SK-N-SH treated with all-trans-retinoic acid at 6 μM for 48 hours (cell line): ENCODE measurements around the gene UST.

ENCODE experiments used
- ARNTL ChIP-seq: fragments of 450-650 bp; formaldehyde crosslinking; IDR thresholded peaks from 2 replicates; pipeline ENCODE4 v1.5.0; 2020; ENCODE audit warnings: low read depth, mild to moderate bottlenecking, moderate library complexity, borderline replicate concordance
- BACH2 ChIP-seq: fragments of 250-450 bp; sonication (Bioruptor Pico); IDR thresholded peaks from 2 replicates; pipeline ENCODE4 v1.9.0; 2021; ENCODE audit warnings: mild to moderate bottlenecking, borderline replicate concordance
- CSDC2 ChIP-seq: fragments of 250-450 bp; sonication (Bioruptor Pico); IDR thresholded peaks from 2 replicates; pipeline ENCODE4 v1.5.0; 2020; ENCODE audit warnings: mild to moderate bottlenecking, moderate library complexity
- ESRRG ChIP-seq: fragments of 250-450 bp; sonication (Bioruptor Pico); IDR thresholded peaks from 2 replicates; pipeline ENCODE4 v1.6.1; 2021; ENCODE audit warnings: mild to moderate bottlenecking
- ISL1 ChIP-seq: fragments of 250-450 bp; sonication (Bioruptor Pico); IDR thresholded peaks from 2 replicates; pipeline ENCODE4 v2.1.2; 2022; ENCODE audit warnings: mild to moderate bottlenecking, moderate library complexity
- OSR1 ChIP-seq: fragments of 250-450 bp; sonication (Bioruptor Pico); IDR thresholded peaks from 2 replicates; pipeline ENCODE4 v1.8.0; 2022; ENCODE audit warnings: moderate library complexity, mild to moderate bottlenecking, inconsistent platforms
- SNAI2 ChIP-seq: fragments of 250-450 bp; sonication (Bioruptor Pico); IDR thresholded peaks from 2 replicates; pipeline ENCODE4 v1.5.0; 2020; ENCODE audit warnings: mild to moderate bottlenecking, moderate library complexity
- ZFP30 ChIP-seq: fragments of 450-650 bp; formaldehyde crosslinking; IDR thresholded peaks from 2 replicates; pipeline ENCODE4 v1.5.0; 2022; ENCODE audit warnings: mild to moderate bottlenecking, moderate library complexity
- ZNF70 ChIP-seq: fragments of 450-650 bp; formaldehyde crosslinking; IDR thresholded peaks from 2 replicates; pipeline ENCODE4 v1.5.0; 2020; ENCODE audit warnings: mild to moderate bottlenecking, moderate library complexity
- TF ChIP-seq, protein P1 (sequence below): fragments of 250-450 bp; sonication (Bioruptor Pico); IDR thresholded peaks from 2 replicates; pipeline ENCODE4 v1.5.1; 2020; ENCODE audit warnings: low read depth, mild to moderate bottlenecking, moderate library complexity
- TF ChIP-seq, protein P2 (sequence below): fragments of 250-450 bp; sonication (Bioruptor Pico); IDR thresholded peaks from 2 replicates; pipeline ENCODE4 v1.5.0; 2020; ENCODE audit warnings: mild to moderate bottlenecking, moderate library complexity
- TF ChIP-seq, protein P3 (sequence below): fragments of 250-450 bp; sonication (Bioruptor Pico); IDR thresholded peaks from 2 replicates; pipeline ENCODE4 v1.8.0; 2020; ENCODE audit warnings: mild to moderate bottlenecking, moderate library complexity, borderline replicate concordance
- TF ChIP-seq, protein P4 (sequence below): fragments of 250-450 bp; sonication (Bioruptor Pico); IDR thresholded peaks from 2 replicates; pipeline ENCODE4 v1.8.0; 2021; ENCODE audit warnings: low read depth, mild to moderate bottlenecking, moderate library complexity, borderline replicate concordance

DNA sequence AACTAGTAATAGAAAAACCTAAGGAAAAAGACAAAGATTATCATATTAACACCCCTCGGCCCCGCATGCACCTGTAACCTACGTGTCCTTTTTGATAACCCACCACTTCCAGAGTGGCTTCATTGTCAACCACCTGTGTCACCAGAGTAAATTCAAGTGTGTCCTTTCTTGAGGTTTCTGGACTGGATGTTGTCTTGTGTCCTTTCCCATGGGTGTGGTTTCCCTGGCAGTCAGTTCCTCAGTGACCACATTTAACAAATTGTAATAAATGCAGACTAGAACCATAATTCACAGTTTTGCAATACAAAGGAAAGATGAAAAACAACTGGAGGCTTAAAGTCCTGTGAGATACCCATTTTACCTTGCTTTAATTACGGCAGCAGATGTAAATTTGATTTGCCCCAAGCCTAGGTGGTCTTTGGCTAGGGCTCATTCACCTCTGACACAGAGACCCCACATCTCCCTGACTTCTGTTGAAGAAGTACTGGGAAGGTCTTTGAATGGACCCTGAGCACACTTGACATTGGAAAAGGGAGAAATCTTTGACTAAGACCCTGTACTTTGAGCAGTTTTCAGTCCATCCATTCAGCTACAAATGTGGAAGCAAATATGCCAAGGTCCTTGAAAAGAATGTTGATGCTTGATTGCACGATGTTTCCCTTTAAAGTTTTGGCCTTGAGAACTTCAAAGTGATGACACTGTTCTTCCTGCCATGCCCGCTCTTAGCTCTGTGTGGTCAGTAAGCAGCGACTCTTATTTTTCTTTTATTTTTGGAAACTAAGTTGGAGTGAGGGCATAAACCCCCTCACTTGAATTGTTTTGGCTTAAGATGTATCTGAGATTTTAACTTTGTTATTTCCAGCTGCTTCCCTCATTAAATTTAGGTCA is 232.4 kb downstream of the UST start:
- TF ChIP-seq ARNTL (CRISPR knock-in tag) (no peak), ZNF70 (CRISPR knock-in tag) (no peak), ZFP30 (CRISPR knock-in tag) (no peak), BACH2 (CRISPR knock-in tag) (no peak), ESRRG (CRISPR knock-in tag) (no peak), SNAI2 (no peak), OSR1 (no peak), CSDC2 (CRISPR knock-in tag) (no peak), ISL1 (CRISPR knock-in tag) (no peak)
- TF ChIP-seq, protein P1, sequence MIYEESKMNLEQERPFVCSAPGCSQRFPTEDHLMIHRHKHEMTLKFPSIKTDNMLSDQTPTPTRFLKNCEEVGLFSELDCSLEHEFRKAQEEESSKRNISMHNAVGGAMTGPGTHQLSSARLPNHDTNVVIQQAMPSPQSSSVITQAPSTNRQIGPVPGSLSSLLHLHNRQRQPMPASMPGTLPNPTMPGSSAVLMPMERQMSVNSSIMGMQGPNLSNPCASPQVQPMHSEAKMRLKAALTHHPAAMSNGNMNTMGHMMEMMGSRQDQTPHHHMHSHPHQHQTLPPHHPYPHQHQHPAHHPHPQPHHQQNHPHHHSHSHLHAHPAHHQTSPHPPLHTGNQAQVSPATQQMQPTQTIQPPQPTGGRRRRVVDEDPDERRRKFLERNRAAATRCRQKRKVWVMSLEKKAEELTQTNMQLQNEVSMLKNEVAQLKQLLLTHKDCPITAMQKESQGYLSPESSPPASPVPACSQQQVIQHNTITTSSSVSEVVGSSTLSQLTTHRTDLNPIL (CRISPR knock-in tag), result no peak
- TF ChIP-seq, protein P2, sequence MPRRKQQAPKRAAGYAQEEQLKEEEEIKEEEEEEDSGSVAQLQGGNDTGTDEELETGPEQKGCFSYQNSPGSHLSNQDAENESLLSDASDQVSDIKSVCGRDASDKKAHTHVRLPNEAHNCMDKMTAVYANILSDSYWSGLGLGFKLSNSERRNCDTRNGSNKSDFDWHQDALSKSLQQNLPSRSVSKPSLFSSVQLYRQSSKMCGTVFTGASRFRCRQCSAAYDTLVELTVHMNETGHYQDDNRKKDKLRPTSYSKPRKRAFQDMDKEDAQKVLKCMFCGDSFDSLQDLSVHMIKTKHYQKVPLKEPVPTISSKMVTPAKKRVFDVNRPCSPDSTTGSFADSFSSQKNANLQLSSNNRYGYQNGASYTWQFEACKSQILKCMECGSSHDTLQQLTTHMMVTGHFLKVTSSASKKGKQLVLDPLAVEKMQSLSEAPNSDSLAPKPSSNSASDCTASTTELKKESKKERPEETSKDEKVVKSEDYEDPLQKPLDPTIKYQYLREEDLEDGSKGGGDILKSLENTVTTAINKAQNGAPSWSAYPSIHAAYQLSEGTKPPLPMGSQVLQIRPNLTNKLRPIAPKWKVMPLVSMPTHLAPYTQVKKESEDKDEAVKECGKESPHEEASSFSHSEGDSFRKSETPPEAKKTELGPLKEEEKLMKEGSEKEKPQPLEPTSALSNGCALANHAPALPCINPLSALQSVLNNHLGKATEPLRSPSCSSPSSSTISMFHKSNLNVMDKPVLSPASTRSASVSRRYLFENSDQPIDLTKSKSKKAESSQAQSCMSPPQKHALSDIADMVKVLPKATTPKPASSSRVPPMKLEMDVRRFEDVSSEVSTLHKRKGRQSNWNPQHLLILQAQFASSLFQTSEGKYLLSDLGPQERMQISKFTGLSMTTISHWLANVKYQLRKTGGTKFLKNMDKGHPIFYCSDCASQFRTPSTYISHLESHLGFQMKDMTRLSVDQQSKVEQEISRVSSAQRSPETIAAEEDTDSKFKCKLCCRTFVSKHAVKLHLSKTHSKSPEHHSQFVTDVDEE (CRISPR knock-in tag), result no peak
- TF ChIP-seq, protein P3, sequence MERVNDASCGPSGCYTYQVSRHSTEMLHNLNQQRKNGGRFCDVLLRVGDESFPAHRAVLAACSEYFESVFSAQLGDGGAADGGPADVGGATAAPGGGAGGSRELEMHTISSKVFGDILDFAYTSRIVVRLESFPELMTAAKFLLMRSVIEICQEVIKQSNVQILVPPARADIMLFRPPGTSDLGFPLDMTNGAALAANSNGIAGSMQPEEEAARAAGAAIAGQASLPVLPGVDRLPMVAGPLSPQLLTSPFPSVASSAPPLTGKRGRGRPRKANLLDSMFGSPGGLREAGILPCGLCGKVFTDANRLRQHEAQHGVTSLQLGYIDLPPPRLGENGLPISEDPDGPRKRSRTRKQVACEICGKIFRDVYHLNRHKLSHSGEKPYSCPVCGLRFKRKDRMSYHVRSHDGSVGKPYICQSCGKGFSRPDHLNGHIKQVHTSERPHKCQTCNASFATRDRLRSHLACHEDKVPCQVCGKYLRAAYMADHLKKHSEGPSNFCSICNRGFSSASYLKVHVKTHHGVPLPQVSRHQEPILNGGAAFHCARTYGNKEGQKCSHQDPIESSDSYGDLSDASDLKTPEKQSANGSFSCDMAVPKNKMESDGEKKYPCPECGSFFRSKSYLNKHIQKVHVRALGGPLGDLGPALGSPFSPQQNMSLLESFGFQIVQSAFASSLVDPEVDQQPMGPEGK, result no peak
- TF ChIP-seq, protein P4, sequence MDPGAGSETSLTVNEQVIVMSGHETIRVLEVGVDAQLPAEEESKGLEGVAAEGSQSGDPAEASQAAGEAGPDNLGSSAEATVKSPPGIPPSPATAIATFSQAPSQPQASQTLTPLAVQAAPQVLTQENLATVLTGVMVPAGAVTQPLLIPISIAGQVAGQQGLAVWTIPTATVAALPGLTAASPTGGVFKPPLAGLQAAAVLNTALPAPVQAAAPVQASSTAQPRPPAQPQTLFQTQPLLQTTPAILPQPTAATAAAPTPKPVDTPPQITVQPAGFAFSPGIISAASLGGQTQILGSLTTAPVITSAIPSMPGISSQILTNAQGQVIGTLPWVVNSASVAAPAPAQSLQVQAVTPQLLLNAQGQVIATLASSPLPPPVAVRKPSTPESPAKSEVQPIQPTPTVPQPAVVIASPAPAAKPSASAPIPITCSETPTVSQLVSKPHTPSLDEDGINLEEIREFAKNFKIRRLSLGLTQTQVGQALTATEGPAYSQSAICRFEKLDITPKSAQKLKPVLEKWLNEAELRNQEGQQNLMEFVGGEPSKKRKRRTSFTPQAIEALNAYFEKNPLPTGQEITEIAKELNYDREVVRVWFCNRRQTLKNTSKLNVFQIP (CRISPR knock-in tag), result no peak
